HG02938 (cell line): Measurements from ENCODE around the gene ZNF415.

Experiments used
- ATAC-seq: cut with Tn5 transposase; IDR thresholded peaks from one replicate; pipeline ENCODE4 v1.9.1; 2021; ENCODE audit warnings: mild to moderate bottlenecking, moderate library complexity; ENCODE audit not compliant: unreplicated experiment

The ZNF415 gene

GRCh38 chr19:53057904-53058580 is 74.7 kb downstream of the ZNF415 start:
- no peak for ATAC-seq
